Sigmoid colon (tissue), 3 donors: ENCODE data around the gene KERA.

Experiments
- CTCF ChIP-seq, 4 experiments: fragments of 450-650 bp in 3 of 4; fragments of 200-600 bp in 1 of 4; IDR thresholded peaks; one replicate each; pipeline ENCODE4 v1.5.1; 2016 to 2019; ENCODE audit warnings: antibody characterized with exemption in 4 of 4, mild to moderate bottlenecking in 3 of 4, moderate library complexity in 2 of 4
- POLR2A ChIP-seq, 2 donors: fragments of 450-650 bp; IDR thresholded peaks; one replicate each; pipeline ENCODE4 v1.6.1; 2016; ENCODE audit warnings: antibody characterized with exemption in 2 of 2, mild to moderate bottlenecking in 2 of 2, moderate library complexity in 2 of 2

- TF ChIP-seq CTCF (IDR thresholded peaks at IDR 0.05) (no peak), POLR2A (IDR thresholded peaks at IDR 0.05) (no peak)
These were observed 20.5 kb downstream of the KERA start for GRCh38 chr12:91037276-91037675.
